ENCODE measurements around the gene MAML3.

MAML3 gene

DNA sequence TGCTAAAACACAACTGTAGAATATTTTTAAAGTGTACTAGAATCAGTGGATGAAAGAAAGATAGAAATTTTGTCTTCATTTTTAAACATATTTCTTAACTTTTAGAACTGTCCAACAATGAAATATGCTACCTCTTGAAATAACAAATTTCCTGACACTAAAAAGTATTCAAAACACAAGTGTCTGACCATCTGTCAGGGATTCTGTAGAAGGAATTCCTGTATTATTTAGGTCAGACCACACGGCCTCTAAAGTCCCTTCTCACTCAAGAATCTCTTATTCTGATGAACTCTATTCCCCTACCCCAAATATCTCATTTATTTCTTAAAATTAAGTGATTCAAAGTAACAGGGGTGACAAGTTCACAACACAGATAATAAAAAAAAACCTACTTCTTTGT lies 99.1 kb downstream of the MAML3 start:
- TF ChIP-seq, protein P1, sequence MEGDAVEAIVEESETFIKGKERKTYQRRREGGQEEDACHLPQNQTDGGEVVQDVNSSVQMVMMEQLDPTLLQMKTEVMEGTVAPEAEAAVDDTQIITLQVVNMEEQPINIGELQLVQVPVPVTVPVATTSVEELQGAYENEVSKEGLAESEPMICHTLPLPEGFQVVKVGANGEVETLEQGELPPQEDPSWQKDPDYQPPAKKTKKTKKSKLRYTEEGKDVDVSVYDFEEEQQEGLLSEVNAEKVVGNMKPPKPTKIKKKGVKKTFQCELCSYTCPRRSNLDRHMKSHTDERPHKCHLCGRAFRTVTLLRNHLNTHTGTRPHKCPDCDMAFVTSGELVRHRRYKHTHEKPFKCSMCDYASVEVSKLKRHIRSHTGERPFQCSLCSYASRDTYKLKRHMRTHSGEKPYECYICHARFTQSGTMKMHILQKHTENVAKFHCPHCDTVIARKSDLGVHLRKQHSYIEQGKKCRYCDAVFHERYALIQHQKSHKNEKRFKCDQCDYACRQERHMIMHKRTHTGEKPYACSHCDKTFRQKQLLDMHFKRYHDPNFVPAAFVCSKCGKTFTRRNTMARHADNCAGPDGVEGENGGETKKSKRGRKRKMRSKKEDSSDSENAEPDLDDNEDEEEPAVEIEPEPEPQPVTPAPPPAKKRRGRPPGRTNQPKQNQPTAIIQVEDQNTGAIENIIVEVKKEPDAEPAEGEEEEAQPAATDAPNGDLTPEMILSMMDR (IDR thresholded peaks at IDR 0.05; ENCODE audit: borderline replicate concordance, control extremely low read depth, extremely low read depth, insufficient read depth, missing control alignments) = no peak
- in situ Hi-C loops (cut with MboI; ENCODE audit: low sequenced_read_pairs, unreplicated experiment) = no loop called here
- DNase-seq (ENCODE audit: low spot score) = no peak

DNA sequence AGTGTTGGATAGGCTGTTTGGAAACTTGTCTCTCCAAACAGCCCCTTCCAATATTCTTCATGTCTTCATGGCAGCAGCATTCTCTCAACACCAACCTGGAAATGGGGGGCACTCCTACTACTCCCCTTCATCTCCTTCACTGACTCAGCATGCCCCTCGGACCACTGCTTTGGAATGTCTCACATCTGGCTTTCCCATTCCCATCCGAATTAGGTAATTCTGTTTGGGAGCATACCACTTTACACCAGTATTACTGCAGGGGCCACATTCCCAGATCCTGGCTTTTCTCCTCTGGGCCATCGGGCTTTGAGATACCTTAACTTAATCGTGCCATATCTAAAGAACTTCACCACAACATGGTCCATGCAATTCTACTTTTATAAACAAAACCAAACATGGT lies 100.8 kb downstream of the MAML3 start:
- in situ Hi-C loops (cut with MboI; ENCODE audit: low sequenced_read_pairs, unreplicated experiment) = no loop called here
- DNase-seq (ENCODE audit: low spot score) = no peak
- TF ChIP-seq, protein P1 (IDR thresholded peaks at IDR 0.05; ENCODE audit: borderline replicate concordance, control extremely low read depth, extremely low read depth, insufficient read depth, missing control alignments) = no peak

DNA sequence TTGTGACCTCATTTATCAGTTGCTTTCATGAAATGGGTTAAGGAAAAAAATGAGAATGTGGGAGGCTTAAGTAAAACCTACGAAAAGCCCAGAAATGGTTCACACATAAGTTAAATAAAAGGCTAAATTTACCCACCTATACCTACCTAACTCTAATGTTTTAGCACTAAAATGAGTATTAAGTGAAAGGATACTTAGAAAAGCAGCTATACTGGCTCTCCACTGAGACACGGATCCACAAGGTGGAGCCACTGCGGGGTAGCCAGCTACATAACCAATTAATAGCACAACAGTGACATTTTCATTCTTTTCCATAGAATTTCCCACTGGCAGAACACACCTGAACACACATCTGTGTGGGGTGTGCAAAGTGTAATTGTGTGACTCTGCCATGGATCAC lies 101.9 kb downstream of the MAML3 start:
- DNase-seq (ENCODE audit: low spot score) = peak; percentile 11
- in situ Hi-C loops (cut with MboI; ENCODE audit: low sequenced_read_pairs, unreplicated experiment) = no loop called here
- TF ChIP-seq, protein P1 (IDR thresholded peaks at IDR 0.05; ENCODE audit: borderline replicate concordance, control extremely low read depth, extremely low read depth, insufficient read depth, missing control alignments) = peak; percentile 11

DNA sequence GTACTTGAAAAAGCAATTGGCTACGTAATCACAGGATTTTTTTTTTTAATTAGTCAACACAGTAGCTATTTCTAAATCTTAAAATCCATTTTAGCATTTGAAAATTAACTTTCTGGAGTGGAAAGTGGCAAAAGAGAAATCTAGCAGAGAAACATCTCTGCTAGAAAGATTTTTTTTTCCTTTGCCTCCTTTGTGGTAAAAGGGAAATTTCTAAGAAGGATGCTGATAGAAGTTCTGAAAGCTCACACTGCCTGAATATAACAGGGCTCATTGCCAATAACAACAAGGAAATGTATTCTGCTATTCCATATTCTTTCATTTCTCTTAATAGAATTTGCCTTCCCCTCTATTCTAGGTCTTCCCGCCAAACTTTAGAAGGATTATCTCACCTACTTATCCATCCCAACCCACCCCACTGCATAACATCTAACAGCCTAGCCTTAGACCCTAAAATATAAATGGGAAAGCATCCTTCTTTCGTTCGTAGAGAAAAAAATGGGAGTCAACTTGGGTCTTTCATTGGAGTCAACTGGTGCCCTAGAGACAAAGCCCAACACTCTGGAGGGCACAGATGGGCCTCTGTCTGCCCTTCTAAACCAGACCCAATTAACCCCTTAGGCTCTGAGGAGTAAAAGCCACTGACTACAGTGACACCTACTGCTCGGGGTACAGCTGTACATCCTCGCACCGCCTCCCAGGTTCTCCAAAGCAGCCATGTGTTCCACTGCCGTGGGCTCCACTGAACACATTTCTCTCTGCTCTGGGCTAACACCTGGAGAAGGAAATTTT lies 103.9 kb downstream of the MAML3 start:
- peak; percentile 32 for DNase-seq (ENCODE audit: low spot score)
- in situ Hi-C loops (cut with MboI; ENCODE audit: low sequenced_read_pairs, unreplicated experiment) = no loop called here
- TF ChIP-seq, protein P1 (IDR thresholded peaks at IDR 0.05; ENCODE audit: borderline replicate concordance, control extremely low read depth, extremely low read depth, insufficient read depth, missing control alignments) = peak; percentile 40

DNA sequence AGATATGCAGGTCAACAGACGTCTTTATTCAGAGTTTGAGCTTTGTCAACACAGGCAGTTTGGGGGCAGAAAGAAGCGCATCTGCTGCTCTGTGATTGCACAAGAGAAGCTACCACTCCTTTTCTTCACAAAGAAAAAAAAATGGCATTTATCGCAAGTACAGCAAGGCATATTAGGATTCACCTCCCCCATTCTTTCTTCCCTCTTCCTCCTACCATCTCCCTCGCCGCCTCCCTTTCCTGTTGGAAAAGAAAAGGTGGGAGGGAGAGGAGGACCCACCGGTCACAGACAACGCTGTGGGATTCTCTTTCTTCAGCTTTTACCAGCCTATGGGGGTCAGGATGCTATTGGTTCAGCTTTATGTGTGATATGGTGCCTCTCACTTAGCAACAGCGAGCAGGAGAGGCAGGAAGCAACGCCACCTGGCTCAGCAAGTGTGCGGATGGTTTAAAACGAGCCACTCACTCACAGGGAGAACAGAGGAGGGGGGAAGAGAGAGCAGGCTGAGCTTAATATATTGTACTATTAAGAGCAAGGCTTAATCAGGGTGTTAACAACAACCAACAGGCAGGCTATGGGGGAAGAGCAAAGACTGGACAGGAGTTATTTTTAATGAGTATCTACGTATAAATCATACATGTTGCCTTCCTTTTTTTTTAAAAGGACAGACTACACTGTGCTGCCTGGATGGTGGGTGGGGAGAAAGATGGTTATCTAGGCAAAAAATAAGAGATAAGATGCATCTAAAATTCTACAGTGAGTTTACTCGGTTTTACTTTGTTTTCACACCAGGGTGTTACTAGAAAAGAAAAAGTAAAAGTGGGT lies 104.7 kb downstream of the MAML3 start:
- in situ Hi-C loops (cut with MboI; ENCODE audit: low sequenced_read_pairs, unreplicated experiment) = no loop called here
- no peak for DNase-seq (ENCODE audit: low spot score)
- TF ChIP-seq, protein P1 (IDR thresholded peaks at IDR 0.05; ENCODE audit: borderline replicate concordance, control extremely low read depth, extremely low read depth, insufficient read depth, missing control alignments) = no peak

DNA sequence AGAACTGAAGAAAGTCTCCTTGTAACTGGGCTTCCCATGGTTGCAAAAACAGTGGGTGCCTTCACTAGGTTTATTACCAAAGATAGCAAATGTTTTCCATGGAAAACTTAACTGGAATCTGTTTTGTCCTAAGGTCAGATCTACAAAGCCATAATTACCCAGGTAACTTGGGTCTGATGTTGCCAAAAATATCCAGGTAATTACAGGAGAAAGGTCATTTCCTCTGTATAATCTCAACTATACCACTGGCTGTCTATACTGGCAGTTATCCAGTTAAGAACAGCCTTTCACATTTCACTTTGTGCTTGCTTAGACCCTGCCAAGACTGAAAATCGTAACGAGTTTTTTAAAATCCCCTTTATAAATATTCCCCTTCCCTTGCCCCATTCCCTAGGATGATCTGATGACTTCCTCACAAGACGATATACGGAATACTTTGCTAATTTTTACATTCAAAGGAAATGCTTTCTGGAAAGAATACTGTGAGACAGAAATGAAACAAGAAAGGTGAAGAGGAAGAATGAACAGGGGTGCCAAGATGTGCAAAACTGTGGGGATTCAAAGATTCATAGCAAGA lies 105.5 kb downstream of the MAML3 start:
- in situ Hi-C loops (cut with MboI; ENCODE audit: low sequenced_read_pairs, unreplicated experiment) = no loop called here
- DNase-seq (ENCODE audit: low spot score) = no peak
- TF ChIP-seq, protein P1 (IDR thresholded peaks at IDR 0.05; ENCODE audit: borderline replicate concordance, control extremely low read depth, extremely low read depth, insufficient read depth, missing control alignments) = no peak
